GM19240 (cell line): ENCODE measurements around the gene TUNAR.

Source experiments
- DNase-seq: peaks from one replicate; pipeline ENCODE4 v3.0.0; 2011; ENCODE audit warnings: low spot score; ENCODE audit not compliant: insufficient read length

The TUNAR gene

GRCh38 chr14:95871531-95871930, 5.1 kb upstream of the TUNAR start:
- no peak for DNase-seq

DNA sequence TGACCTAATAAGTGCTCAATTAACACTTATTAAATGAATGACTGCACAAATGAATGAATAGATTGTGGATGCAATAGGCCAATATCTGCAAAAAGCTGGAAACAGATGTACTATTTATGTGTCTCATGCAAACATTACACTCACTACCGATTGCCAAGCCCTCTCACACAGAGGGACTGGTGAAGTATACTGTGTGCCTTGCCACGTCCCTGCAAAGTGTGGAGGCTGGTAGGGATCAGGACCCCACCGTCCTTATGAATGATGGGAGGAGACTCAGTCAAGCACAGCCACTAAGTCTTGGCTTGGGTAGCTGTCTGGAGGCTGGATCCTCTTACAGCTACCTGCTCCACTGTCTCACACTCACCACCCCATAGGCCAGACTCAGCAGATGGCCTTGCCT, 3.9 kb upstream of the TUNAR start:
- no peak for DNase-seq

- no peak for DNase-seq
Measured at GRCh38 chr14:95875831-95876760, 536 bp upstream of the TUNAR start.

- DNase-seq: no peak
Measured at GRCh38 chr14:95877633-95878032, 1.0 kb downstream of the TUNAR start.

GRCh38 chr14:95884377-95884776, 7.7 kb downstream of the TUNAR start:
- DNase-seq: no peak

DNA sequence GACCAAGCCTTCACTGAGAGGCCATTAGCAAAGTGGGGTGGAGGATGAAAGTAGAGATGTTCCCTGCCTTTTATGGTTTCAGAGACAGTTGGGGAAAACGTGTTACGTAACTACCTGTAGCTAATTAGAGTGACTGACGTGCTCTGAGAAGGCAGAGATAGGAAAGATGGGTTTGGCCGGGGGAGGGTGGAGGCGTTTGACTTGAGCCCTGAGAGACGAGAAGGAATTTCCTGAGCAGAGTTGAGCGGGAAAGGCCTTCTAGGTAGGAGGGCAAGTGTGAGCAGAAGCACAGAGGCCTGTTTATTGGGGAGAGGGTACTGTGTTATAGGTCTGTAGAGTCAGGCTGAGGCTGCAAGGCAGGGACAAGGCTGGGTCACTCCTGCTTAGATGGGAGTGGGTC, 8.6 kb downstream of the TUNAR start:
- DNase-seq: no peak

- no peak for DNase-seq
Measured at GRCh38 chr14:95885866-95886265, 9.2 kb downstream of the TUNAR start.

DNA sequence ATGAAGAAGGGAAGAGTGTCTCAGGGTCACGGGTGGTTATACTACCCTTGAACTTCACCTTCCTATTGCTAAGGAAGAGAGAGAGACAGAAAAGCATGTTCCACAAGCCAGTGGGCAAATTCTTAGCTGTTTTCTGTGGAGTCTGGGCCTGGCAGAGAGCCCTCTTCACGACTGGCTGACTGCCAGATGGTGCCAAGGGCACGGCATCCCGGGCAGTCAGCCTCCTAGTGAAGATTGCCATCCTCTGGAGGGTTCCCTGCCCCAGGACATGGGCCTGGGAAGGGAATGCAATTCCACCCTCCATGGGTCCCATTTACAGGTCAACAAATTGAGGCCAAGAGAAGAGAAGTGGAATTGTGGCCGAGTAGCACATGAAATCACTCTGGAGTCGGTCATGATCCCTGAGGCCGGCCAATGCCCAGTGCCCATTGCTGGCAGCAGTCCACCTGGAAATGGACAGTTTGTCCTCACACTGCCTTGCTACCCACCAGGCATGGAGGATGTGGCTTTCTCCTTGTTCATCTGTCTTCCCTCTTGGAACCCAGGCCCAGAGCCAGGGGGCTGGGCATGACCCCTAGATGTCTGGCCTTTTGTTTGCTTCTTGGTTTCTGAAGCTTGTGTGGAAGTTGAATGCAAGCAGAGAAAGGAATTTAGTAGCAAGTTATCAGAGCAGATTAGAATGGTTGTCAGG, 9.9 kb downstream of the TUNAR start:
- DNase-seq: no peak

- DNase-seq: no peak
Measured at GRCh38 chr14:95887351-95887750, 10.7 kb downstream of the TUNAR start.

GRCh38 chr14:95889236-95889979, 12.8 kb downstream of the TUNAR start:
- DNase-seq: no peak

- DNase-seq: no peak
Measured at GRCh38 chr14:95891742-95892141, 15.1 kb downstream of the TUNAR start.

- no peak for DNase-seq
Measured at GRCh38 chr14:95892142-95892541, 15.5 kb downstream of the TUNAR start.

- peak; percentile 33 for DNase-seq
Measured at GRCh38 chr14:95895720-95896119, 19.1 kb downstream of the TUNAR start.

DNA sequence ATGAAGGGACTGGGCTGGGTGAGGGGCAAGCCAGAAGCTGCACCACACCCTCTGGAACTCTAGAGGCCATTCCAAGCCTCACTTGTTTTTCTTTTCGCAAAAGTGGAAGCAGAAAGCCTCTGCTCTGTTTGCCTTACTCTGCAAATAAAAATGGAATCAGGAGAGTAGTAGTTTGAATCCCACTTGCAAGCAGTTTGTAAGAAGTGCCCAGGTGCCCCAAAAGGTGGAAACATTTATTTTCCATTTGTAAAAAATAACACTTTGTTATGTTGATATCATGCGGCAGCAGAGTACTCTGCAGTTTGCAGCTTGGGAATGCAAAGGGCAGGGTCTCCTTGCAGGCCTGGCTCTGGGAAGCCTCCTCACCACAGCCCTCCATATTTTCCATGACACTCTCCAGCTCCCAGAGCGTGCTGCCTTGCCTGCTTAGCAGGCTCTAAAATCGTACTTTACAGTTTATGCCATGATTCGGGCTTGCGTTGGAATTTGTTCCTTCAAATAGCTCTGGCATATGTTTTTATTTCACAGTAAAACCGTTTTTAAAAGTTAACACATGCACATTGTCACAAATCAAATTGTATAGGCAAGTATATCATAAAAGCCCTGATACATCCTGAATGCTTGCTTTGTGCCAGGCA, 20.0 kb downstream of the TUNAR start:
- DNase-seq: no peak

DNA sequence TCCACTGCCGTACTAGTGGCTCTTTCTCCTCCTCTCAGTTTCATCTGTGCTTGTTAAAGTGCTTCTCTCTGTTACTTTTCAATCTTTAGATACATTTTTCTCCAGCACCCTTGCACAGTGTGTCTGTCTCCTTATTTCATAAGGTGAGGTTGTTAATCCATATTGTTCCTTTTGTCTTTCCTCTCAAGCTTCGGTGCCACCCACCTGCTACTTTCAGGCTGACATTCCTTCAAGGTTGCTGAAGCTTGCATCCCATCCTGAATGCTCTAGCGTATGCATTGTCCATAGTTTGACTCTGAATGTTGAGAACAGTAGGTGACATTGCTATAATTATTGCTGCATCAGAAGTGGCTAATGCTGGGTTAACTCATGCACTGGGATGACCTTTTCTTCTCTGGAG, 20.6 kb downstream of the TUNAR start:
- DNase-seq: no peak

GRCh38 chr14:95901054-95901453, 24.4 kb downstream of the TUNAR start:
- DNase-seq: no peak

- no peak for DNase-seq
Measured at GRCh38 chr14:95902273-95902826, 25.7 kb downstream of the TUNAR start.

DNA sequence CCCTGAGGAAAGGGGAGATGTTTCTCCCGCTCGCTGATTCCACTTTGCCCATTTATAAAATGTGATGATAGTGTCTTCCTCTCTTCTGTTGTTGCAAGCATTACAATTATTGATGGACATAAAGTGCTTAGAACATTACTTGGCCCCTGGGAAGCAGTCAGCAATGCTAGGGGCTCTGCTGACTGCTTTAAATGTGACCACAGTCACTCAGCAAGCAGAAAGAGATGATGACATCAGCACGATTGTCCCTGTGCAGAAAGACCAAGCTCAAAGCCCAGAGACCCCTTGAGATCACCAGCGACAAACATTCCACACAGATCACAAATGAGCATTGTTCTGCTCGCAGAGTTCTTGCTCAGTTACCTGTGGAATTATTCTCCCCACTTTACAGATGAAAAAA, 26.5 kb downstream of the TUNAR start:
- no peak for DNase-seq

GRCh38 chr14:95903616-95904107, 27.0 kb downstream of the TUNAR start:
- no peak for DNase-seq

- no peak for DNase-seq
Measured at GRCh38 chr14:95906591-95906990, 30.0 kb downstream of the TUNAR start.

DNA sequence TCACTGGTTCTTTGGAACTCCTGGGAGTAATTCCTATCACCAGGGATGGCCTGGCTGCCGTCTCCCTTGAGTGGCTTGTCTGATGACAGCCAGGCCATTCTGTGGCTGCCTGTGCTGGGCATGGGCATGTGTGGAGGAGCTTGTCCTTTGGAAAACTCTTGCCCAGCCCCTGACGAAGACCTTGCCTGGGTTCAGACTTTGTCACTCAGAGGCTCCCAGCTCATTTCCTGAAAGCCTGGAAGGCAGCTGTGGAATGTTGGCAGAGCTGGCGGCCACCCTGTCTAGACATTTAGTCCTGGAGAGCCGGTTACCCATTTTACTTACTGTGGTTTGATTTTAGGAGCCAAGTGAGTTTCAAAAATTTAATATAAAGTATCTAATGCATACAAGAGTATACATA, 34.0 kb downstream of the TUNAR start:
- DNase-seq: no peak
